NCI-H2196 treated with DMSO at 0.1 percent for 48 hours (cell line): ENCODE results near the gene KLHL30.

ENCODE experiments used
- DNase-seq: peaks from one replicate; lab custom pipeline; 2025; ENCODE audit not compliant: unreplicated experiment; lab: John Stamatoyannopoulos, UW

The KLHL30 gene

DNA sequence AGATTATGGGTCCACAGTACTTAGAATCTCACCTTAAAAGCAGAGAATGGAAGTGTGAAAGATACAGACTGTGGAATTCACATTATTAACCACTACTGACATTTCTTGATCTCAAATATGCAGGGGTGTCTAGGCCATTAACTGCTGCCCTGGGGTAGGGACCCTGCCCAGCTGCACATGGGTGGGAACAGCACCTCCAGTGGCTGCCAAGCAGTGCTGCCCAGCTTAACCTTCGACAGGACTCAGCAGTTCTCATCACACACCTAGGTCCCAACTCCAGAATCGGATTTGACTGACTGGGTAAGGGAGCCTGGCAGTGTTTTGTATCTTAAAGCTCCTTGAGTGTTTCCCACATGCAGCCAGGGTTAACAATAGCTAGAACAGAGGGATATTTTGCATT is 35.2 kb downstream of the KLHL30 start:
- DNase-seq = no peak

DNA sequence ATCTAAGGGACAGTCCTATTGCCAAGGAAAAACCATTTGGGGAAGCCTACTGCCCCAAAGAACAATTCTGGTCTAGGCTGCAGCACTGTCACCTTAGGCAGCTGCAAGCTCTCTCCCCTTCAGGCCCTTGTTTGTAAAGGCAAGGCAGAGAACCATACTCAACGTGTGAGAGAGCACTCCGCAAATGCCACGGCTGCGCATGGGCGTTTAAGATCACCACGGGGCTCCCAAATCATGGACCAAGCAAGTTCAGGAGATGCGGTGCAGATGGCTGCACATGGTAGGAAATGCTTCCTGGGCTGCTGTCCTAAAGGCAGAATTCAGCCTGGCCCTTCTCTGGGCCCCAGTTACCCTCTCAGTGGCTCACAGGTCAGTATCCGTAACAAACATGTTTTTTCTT is 35.8 kb downstream of the KLHL30 start:
- DNase-seq = no peak

DNA sequence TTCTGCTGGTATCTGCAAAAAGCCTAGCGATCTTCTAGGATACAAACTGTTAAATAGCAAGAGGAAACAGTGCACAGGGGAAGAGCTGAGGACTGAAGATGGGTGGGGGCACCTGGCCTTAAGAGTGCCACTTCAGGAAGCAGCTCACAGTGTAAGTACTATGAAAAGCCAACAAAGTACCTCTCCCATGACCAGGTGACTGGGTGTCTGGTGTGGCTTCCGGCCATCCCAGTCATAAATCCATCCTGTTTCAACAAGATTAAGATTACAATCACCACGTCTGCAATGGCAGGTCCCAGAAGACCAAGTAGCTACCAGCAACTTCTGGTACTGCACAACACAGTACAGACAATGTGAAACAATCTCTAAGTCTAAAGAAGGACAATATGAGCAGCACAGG is 36.2 kb downstream of the KLHL30 start:
- peak; percentile 38 for DNase-seq

DNA sequence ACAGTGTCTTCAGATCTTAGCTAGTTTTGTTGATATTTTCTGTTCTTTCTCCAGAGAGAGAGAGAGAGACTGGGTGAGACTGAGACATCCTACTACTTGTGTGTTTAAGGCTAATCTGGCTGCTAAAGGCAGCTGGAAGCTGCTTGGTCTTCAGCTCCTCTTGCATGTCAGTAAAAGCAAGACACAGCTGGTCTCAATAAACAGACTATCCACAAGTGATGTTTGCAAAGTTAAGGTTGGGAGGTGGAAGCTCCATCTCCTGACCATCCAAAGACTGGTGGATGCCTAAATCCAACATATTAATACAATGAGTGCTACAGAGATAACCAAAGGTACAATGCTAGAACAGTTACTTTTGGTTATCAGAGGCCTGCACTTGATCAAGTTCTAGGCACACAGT is 38.1 kb downstream of the KLHL30 start:
- DNase-seq = no peak

DNA sequence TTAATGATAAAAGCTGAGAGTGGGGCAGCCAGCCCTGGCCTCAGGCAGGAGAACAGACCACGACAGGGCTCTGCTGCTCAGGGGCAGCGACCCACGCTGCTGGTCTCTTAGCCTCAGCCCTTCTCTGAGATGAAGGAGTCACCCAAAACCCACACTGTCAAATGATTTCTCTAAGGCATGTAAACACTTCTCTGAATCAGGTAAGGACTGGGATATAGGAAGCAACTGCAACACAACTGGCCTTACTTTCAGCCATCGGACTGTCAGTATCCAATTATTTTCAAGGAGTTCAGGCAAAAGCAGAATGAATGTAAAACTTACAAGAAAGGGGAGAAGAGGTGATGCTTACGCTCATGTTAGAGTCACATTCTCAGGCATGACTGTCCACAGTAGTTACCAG is 42.1 kb downstream of the KLHL30 start:
- DNase-seq = no peak

DNA sequence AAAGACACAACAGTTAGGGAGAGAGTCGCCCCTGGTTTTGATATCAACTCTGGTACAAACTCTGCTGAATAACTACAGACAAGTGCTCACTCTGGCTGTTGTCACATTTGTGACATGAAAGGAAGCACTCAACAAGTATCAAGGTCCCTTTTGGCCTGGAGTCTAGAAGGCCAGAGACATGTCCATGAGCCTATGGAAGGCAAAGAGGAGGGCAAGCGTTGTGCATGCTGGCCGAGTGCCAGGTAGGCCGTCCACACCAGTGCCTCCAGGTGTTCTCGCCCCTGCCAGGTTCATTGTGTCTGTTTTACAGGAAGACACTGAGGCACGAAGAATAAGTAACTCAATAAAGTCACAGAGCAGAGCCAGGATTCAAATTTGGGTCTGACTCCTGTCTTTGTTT is 43.9 kb downstream of the KLHL30 start:
- DNase-seq = no peak

DNA sequence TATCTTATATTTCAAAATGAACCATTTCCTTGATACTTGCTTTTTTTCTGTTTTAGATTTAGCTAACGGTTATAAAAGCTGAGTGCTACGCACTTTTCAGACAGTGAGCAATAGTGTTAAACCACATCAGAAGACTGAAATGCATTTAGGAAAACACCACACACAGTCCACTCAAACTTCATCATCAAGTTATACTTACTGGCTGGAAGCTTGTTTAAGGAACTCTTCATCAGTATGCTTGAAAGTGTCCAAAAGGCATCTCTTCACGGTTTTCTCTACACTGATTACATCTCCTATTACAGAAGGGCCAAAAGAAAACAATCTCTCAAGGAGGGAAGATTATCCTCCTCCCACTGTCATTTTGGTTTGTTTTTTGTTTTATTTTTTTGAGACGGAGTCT is 45.4 kb downstream of the KLHL30 start:
- no peak for DNase-seq

DNA sequence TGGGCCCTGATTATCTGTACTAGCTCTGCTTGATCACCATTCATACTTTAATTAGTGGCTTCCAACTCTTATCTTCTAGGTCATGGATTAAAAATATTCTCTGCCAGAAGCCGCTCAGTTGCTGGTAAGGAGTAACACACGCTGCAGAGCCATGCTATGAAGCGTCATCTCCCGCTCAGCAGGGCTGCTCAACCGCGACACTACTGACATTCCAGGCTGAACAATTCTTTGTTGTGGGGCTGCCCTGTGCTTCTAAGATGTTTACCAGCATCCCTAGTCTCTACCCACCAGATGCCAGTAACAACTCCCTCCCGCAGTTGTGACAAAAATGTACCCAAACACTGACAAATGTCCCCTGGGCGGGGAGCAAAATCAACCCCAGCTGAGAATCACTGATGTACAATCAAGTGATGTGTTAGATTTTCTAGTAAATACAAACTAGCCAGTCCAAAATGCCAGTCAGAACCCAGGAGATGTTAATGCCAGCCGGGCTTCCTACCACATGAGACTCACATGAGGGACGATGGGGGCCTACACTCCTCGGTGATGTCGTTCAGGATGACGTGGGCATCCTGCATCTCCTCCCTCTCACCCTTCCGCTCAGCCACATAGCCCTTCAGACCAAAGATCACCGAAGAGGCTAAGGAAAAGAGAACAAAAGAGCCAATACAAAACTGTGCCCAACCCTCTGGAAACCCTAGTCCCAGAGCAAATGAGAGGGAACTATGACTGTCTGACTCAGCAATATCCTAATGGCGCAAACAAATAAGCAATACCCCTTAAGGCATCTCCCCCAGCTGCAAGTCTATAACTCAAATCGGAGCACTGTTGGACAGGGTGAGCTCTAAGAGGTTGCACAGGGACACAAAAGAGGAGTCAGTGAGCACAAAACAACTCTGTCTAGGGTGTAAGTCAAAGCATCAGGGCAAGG is 49.4 kb downstream of the KLHL30 start:
- no peak for DNase-seq

DNA sequence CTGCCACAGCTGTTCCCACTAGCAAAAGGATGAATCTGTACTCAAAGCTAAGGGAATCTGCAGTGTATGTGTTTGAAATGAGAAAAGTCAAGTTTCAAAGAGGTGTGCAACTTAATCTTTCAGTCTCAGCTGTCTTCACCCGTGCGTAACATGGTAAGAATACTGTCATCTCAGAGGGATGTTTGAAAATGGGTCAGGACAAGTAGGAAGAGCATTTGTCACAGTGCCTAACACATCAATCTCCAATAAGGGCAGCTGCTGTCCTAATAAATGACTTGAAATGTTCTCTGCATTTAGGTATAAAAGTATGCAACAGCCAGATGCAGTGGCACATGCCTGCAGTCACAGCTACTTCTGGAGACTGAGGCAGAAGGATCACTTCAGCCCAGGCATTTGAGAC is 52.0 kb downstream of the KLHL30 start:
- no peak for DNase-seq
